ENCODE results near the gene AP1B1.

DNA sequence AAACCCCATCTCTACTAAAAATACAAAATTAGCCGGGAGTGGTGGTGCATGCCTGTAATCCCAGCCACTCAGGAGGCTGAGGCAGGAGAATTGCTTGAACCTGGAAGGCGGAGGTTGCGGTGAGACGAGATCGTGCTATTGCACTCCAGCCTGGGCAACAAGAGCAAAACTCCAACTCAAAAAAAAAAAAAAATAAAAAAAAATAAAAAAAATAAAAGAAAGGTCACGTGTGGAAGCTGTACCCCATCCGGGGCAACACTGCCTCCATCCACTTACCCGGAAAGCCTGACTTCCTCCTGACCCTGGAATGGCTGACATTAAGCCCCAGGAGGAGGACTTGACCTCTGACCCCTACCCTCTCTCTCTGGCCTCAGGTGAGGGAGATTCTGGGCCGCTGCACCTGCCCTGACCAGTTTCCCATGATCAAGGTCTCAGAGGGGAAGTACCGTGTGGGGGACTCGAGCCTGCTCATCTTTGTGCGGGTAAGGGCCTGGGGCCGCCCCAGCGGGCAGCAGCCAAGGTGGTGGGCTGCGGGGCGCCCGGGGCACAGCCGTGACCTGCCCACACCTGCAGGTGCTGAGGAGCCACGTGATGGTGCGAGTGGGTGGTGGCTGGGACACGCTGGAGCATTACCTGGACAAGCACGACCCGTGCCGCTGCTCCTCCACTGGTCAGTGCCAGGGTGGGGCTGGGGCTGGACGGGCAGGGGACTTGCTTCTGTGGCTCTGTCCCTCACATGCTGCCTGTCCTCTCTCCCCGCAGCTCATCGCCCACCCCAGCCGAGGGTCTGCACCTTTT lies 78.1 kb downstream of the AP1B1 start:
- TF ChIP-seq REST (IDR thresholded peaks at IDR 0.05), result no peak
- TF ChIP-seq POLR2AphosphoS2 (conservative IDR thresholded peaks at IDR 0.05; ENCODE audit: low read length), result no peak
- TF ChIP-seq E2F6 (IDR thresholded peaks at IDR 0.05; ENCODE audit: borderline replicate concordance, low read depth), result no peak
- TF ChIP-seq NFE2L2 (conservative IDR thresholded peaks at IDR 0.05; ENCODE audit: low read length), result no peak
- no peak for TF ChIP-seq MAX (IDR thresholded peaks at IDR 0.05)
- TF ChIP-seq CTCF (IDR thresholded peaks at IDR 0.05), result no peak
- TF ChIP-seq FOSB (CRISPR knock-in tag; IDR thresholded peaks at IDR 0.05), result no peak
- no peak for TF ChIP-seq SMC3 (IDR thresholded peaks at IDR 0.05)

Measured in A549 (cell line).